Naive thymus-derived CD4-positive, alpha-beta T cell (primary cell): Measurements from ENCODE around the gene EIF3K. TPM values are rescaled to one million over a fixed set of nuclear protein-coding genes. Genes with fewer than 3 reads are reported as not detected.

Source experiments
- ATAC-seq: fragments of 150-1000 bp; cut with Tn5 transposase; 2 replicates; pipeline ENCODE4 v1.10.0; 2021; ENCODE audit warnings: mild to moderate bottlenecking, moderate library complexity
- CTCF ChIA-PET: fragments of 350-600 bp; sonication (Branson Sonifier 250); formaldehyde crosslinking; loops from one replicate; lab custom pipeline; 2021; ENCODE audit warnings: antibody characterized with exemption; lab: Charles Lee
- POLR2A ChIA-PET: fragments of 350-600 bp; sonication (Branson Sonifier 250); formaldehyde crosslinking; loops from one replicate; lab custom pipeline; 2021; ENCODE audit warnings: antibody characterized with exemption, inconsistent platforms; lab: Charles Lee
- DNase-seq, 9 donors: peaks; one replicate each; pipeline versions ENCODE4 v3.0.0 to v3.0.0-alpha.2; 2020 to 2022; ENCODE audit warnings: mixed read lengths in 1 of 9
- H3K27ac ChIP-seq: one replicate; pipeline ENCODE4 v1.7.0; 2013; ENCODE audit warnings: mild to moderate bottlenecking, low read depth, low read length, moderate library complexity
- H3K27me3 ChIP-seq, 2 donors: one replicate each; pipeline ENCODE4 v1.7.0; 2013; ENCODE audit warnings: low read length in 2 of 2, mild to moderate bottlenecking in 2 of 2, moderate library complexity in 2 of 2; ENCODE audit not compliant: control insufficient read depth in 2 of 2, insufficient read depth in 2 of 2
- H3K36me3 ChIP-seq, 3 experiments: 1 replicate in 2 of 3; 2 replicates in 1 of 3; pipeline ENCODE4 v1.7.0; 2013; ENCODE audit warnings: low read length in 3 of 3, mild to moderate bottlenecking in 3 of 3, moderate library complexity in 1 of 3; ENCODE audit not compliant: insufficient read depth in 3 of 3, control insufficient read depth in 2 of 3
- H3K4me1 ChIP-seq, 2 donors: one replicate each; pipeline ENCODE4 v1.7.0; 2013; ENCODE audit warnings: low read length in 2 of 2, mild to moderate bottlenecking in 2 of 2, moderate library complexity in 1 of 2; ENCODE audit not compliant: control insufficient read depth in 2 of 2, insufficient read depth in 2 of 2
- H3K4me3 ChIP-seq: 2 replicates; pipeline ENCODE4 v1.7.0; 2013; ENCODE audit warnings: mild to moderate bottlenecking, low read length
- H3K9me3 ChIP-seq, 3 experiments: 1 replicate in 2 of 3; 2 replicates in 1 of 3; pipeline ENCODE4 v1.7.0; 2013; ENCODE audit warnings: low read length in 3 of 3; ENCODE audit not compliant: control insufficient read depth in 2 of 3
- H3K27ac Mint-ChIP-seq, 9 donors: one replicate each; pipeline ENCODE4 v1.8.0; 2020 to 2022; ENCODE audit warnings: mixed read lengths in 9 of 9, mild to moderate bottlenecking in 8 of 9, moderate library complexity in 5 of 9, inconsistent platforms in 2 of 9
- H3K27me3 Mint-ChIP-seq, 5 donors: one replicate each; pipeline ENCODE4 v1.8.0; 2021 to 2022; ENCODE audit warnings: mixed read lengths in 5 of 5, mild to moderate bottlenecking in 1 of 5
- H3K36me3 Mint-ChIP-seq, 5 donors: one replicate each; pipeline ENCODE4 v1.8.0; 2020 to 2022; ENCODE audit warnings: mixed read lengths in 5 of 5, mild to moderate bottlenecking in 3 of 5, inconsistent platforms in 1 of 5
- H3K4me1 Mint-ChIP-seq, 7 donors: one replicate each; pipeline ENCODE4 v1.8.0; 2020 to 2022; ENCODE audit warnings: mixed read lengths in 7 of 7, mild to moderate bottlenecking in 3 of 7, inconsistent platforms in 1 of 7
- H3K4me3 Mint-ChIP-seq, 10 donors: one replicate each; pipeline ENCODE4 v1.8.0; 2020 to 2022; ENCODE audit warnings: mild to moderate bottlenecking in 10 of 10, mixed read lengths in 10 of 10, moderate library complexity in 6 of 10, inconsistent platforms in 2 of 10
- H3K9me3 Mint-ChIP-seq, 11 donors: one replicate each; pipeline ENCODE4 v1.8.0; 2020 to 2022; ENCODE audit warnings: mixed read lengths in 11 of 11, mild to moderate bottlenecking in 4 of 11, inconsistent platforms in 1 of 11, moderate library complexity in 1 of 11
- intact Hi-C, 2 donors: fragments of 100-400 bp; cut with micrococcal nuclease; formaldehyde crosslinking; loops; one replicate each; pipeline ENCODE4 v1.15.1; 2023
- polyA plus RNA-seq, 2 donors: library from polyadenylated mRNA; unstranded; fragments of 300-500 nt; fragmentation: Illumina TruSeq; gene quantifications; one replicate each; pipeline ENCODE4 v1.2.3, GENCODE V29; 2021
- total RNA-seq, 6 experiments: library from RNA in 5 of 6; stranded (reverse) in 5 of 6; gene quantifications; 1 replicate in 5 of 6; 2 replicates in 1 of 6; pipeline ENCODE4 v1.2.3 and lab custom pipeline; 2021 to 2026

EIF3K gene
- total and polyA plus RNA-seq, 7 experiments from 2014 or later = 294 to 437 (median 367) TPM

GRCh38 chr19:38683393-38684077 is 64.5 kb downstream of the EIF3K start:
- H3K9me3 Mint-ChIP-seq = peaks cover 0 to 3% (median 0%) of the 10 kb centered on the region in 11 donors
- CTCF ChIA-PET = no interaction called here
- ATAC-seq = peak; percentile 58
- peak overlapping the region in 1 of 10 donors; percentile 38 for H3K4me3 Mint-ChIP-seq
- peaks cover 33 to 88% (median 55%) of the 10 kb centered on the region in 7 donors for H3K4me1 Mint-ChIP-seq
- Histone ChIP-seq H3K36me3 (no peaks in the 10 kb centered on the region), H3K4me3 (no peak overlapping the region), H3K4me1 (peaks cover 18 to 84% of the 10 kb centered on the region in 2 donors), H3K27ac (no peak overlapping the region), H3K9me3 (no peaks in the 10 kb centered on the region), H3K27me3 (no peaks in the 10 kb centered on the region)
- peak in 1 of 9 donors; percentile 37 for DNase-seq
- H3K36me3 Mint-ChIP-seq = peaks cover 0 to 27% (median 8%) of the 10 kb centered on the region in 5 donors
- POLR2A ChIA-PET = no interaction called here
- no peaks in the 10 kb centered on the region for H3K27me3 Mint-ChIP-seq
- peak overlapping the region in 1 of 9 donors; percentile 75 for H3K27ac Mint-ChIP-seq
- intact Hi-C loops = no loop called here

- peaks cover 18 to 77% of the 10 kb centered on the region in 2 donors for H3K4me1 ChIP-seq
- H3K4me3 ChIP-seq = no peak overlapping the region
- H3K9me3 Mint-ChIP-seq = peaks cover 0 to 3% (median 0%) of the 10 kb centered on the region in 11 donors
- DNase-seq (no peak), ATAC-seq (peak; percentile 57)
- H3K36me3 ChIP-seq = no peaks in the 10 kb centered on the region
- H3K27ac Mint-ChIP-seq = peak overlapping the region in 1 of 9 donors; percentile 75
- intact Hi-C loops = no loop called here
- no peaks in the 10 kb centered on the region for H3K27me3 Mint-ChIP-seq
- no peaks in the 10 kb centered on the region for H3K9me3 ChIP-seq
- no peak overlapping the region for H3K27ac ChIP-seq
- H3K27me3 ChIP-seq = no peaks in the 10 kb centered on the region
- H3K4me3 Mint-ChIP-seq = peak overlapping the region in 1 of 10 donors; percentile 38
- H3K36me3 Mint-ChIP-seq = peaks cover 0 to 29% (median 5%) of the 10 kb centered on the region in 5 donors
- POLR2A ChIA-PET = no interaction called here
- peaks cover 33 to 88% (median 54%) of the 10 kb centered on the region in 7 donors for H3K4me1 Mint-ChIP-seq
- CTCF ChIA-PET = no interaction called here
These were observed 65.3 kb downstream of the EIF3K start for GRCh38 chr19:38684078-38684861.

- H3K9me3 ChIP-seq = no peaks in the 10 kb centered on the region
- DNase-seq = no peak
- peak overlapping the region in 2 of 10 donors; percentile 30 to 75 for H3K4me3 Mint-ChIP-seq
- ChIA-PET CTCF (no interaction called here), POLR2A (no interaction called here)
- peak overlapping the region in 1 of 9 donors; percentile 80 for H3K27ac Mint-ChIP-seq
- H3K27ac ChIP-seq = no peak overlapping the region
- no peak overlapping the region for H3K4me3 ChIP-seq
- no peaks in the 10 kb centered on the region for H3K36me3 ChIP-seq
- intact Hi-C loops = no loop called here
- H3K27me3 Mint-ChIP-seq = no peaks in the 10 kb centered on the region
- H3K27me3 ChIP-seq = no peaks in the 10 kb centered on the region
- no peak for ATAC-seq
- H3K9me3 Mint-ChIP-seq = peaks cover 0 to 3% (median 0%) of the 10 kb centered on the region in 11 donors
- peaks cover 34 to 85% (median 47%) of the 10 kb centered on the region in 7 donors for H3K4me1 Mint-ChIP-seq
- peaks cover 0 to 29% (median 5%) of the 10 kb centered on the region in 5 donors for H3K36me3 Mint-ChIP-seq
- H3K4me1 ChIP-seq = peaks cover 18 to 69% of the 10 kb centered on the region in 2 donors
These were observed 66.1 kb downstream of the EIF3K start for GRCh38 chr19:38684862-38685665.

GRCh38 chr19:38685666-38686529 is 66.9 kb downstream of the EIF3K start:
- POLR2A ChIA-PET = no interaction called here
- intact Hi-C loops = no loop called here
- CTCF ChIA-PET = interaction anchor here (0.6 to 1.0 kb wide), 2 partner anchors 51 to 245 kb away, joined by 3 read pairs; partner anchors contain the start of genes MRPS12 and SARS2
- Histone ChIP-seq H3K4me1 (peaks cover 18 to 68% of the 10 kb centered on the region in 2 donors), H3K36me3 (no peaks in the 10 kb centered on the region), H3K4me3 (no peak overlapping the region), H3K27me3 (no peaks in the 10 kb centered on the region), H3K9me3 (no peaks in the 10 kb centered on the region), H3K27ac (no peak overlapping the region)
- H3K4me3 Mint-ChIP-seq = peak overlapping the region in 4 of 10 donors; percentile 31 to 75 (median 58)
- H3K27me3 Mint-ChIP-seq = no peaks in the 10 kb centered on the region
- ATAC-seq = no peak
- H3K4me1 Mint-ChIP-seq = peaks cover 30 to 81% (median 39%) of the 10 kb centered on the region in 7 donors
- DNase-seq = no peak
- H3K36me3 Mint-ChIP-seq = peaks cover 0 to 27% (median 5%) of the 10 kb centered on the region in 5 donors
- peak overlapping the region in 2 of 9 donors; percentile 31 to 80 for H3K27ac Mint-ChIP-seq
- peaks cover 0 to 3% (median 0%) of the 10 kb centered on the region in 11 donors for H3K9me3 Mint-ChIP-seq

GRCh38 chr19:38686530-38686888 is 67.5 kb downstream of the EIF3K start:
- Histone ChIP-seq H3K9me3 (no peaks in the 10 kb centered on the region), H3K4me1 (peaks cover 18 to 68% of the 10 kb centered on the region in 2 donors), H3K36me3 (no peaks in the 10 kb centered on the region), H3K27me3 (no peaks in the 10 kb centered on the region), H3K4me3 (no peak overlapping the region), H3K27ac (no peak overlapping the region)
- POLR2A ChIA-PET = no interaction called here
- H3K27me3 Mint-ChIP-seq = no peaks in the 10 kb centered on the region
- ATAC-seq (peak; percentile 71), DNase-seq (peak in 2 of 9 donors; percentile 10 to 53)
- CTCF ChIA-PET = interaction anchor here (0.6 to 1.0 kb wide), 2 partner anchors 51 to 244 kb away, joined by 3 read pairs; partner anchors contain the start of genes MRPS12 and SARS2
- H3K36me3 Mint-ChIP-seq = peaks cover 0 to 27% (median 5%) of the 10 kb centered on the region in 5 donors
- peak overlapping the region in 2 of 9 donors; percentile 31 to 80 for H3K27ac Mint-ChIP-seq
- intact Hi-C loops = no loop called here
- H3K4me1 Mint-ChIP-seq = peaks cover 25 to 79% (median 34%) of the 10 kb centered on the region in 7 donors
- peak overlapping the region in 8 of 10 donors; percentile 4 to 75 (median 40) for H3K4me3 Mint-ChIP-seq
- peaks cover 0 to 3% (median 0%) of the 10 kb centered on the region in 11 donors for H3K9me3 Mint-ChIP-seq
